Measurements from ENCODE around the gene ATRNL1. TPM values are rescaled to one million over a fixed set of nuclear protein-coding genes. Genes with fewer than 3 reads are reported as not detected.

The ATRNL1 gene
- total RNA-seq, 4 donors from 2014 or later, result 0.34 to 0.98 (median 0.44) TPM; not detected in 1

- no peak for TF ChIP-seq CTCF (IDR thresholded peaks at IDR 0.05; ENCODE audit: low read depth)
Measured at GRCh38 chr10:115107830-115108229, 14.7 kb downstream of the ATRNL1 start.

GRCh38 chr10:115117301-115117700 lies 24.1 kb downstream of the ATRNL1 start:
- TF ChIP-seq CTCF (IDR thresholded peaks at IDR 0.05; ENCODE audit: low read depth), result no peak

GRCh38 chr10:115118346-115118745 lies 25.2 kb downstream of the ATRNL1 start:
- no peak for TF ChIP-seq CTCF (IDR thresholded peaks at IDR 0.05; ENCODE audit: low read depth)

GRCh38 chr10:115125505-115125904 lies 32.3 kb downstream of the ATRNL1 start:
- TF ChIP-seq CTCF (IDR thresholded peaks at IDR 0.05; ENCODE audit: low read depth), result no peak

- TF ChIP-seq CTCF (IDR thresholded peaks at IDR 0.05; ENCODE audit: low read depth), result no peak
Measured at GRCh38 chr10:115129752-115130151, 36.6 kb downstream of the ATRNL1 start.

- no peak for TF ChIP-seq CTCF (IDR thresholded peaks at IDR 0.05; ENCODE audit: low read depth)
Measured at GRCh38 chr10:115136616-115137015, 43.5 kb downstream of the ATRNL1 start.

- TF ChIP-seq CTCF (IDR thresholded peaks at IDR 0.05; ENCODE audit: low read depth), result no peak
Measured at GRCh38 chr10:115141254-115141653, 48.1 kb downstream of the ATRNL1 start.

Measured in subcutaneous adipose tissue (tissue), 4 donors.